Upper lobe of left lung (tissue), 6 donors: ENCODE results near the gene CCL2. TPM values are rescaled to one million over a fixed set of nuclear protein-coding genes. Genes with fewer than 3 reads are reported as not detected.

ENCODE experiments used
- ATAC-seq, 2 donors: fragments of 200-7000 bp; cut with Tn5 transposase; one replicate each; pipeline ENCODE4 v1.9.1; 2022; ENCODE audit warnings: mild to moderate bottlenecking in 2 of 2, moderate library complexity in 2 of 2; ENCODE audit not compliant: low FRiP score in 2 of 2
- DNase-seq, 2 donors: peaks; one replicate each; pipeline ENCODE4 v3.0.0-alpha.2; 2019 to 2020
- H3K27ac ChIP-seq, 4 donors: fragments of 200-600 bp; sonication (generic); one replicate each; pipeline ENCODE4 v1.5.1; 2016 to 2019
- H3K27me3 ChIP-seq, 4 donors: fragments of 200-600 bp; sonication (generic); one replicate each; pipeline ENCODE4 v1.5.1; 2017 to 2019
- H3K36me3 ChIP-seq, 4 donors: fragments of 200-600 bp; sonication (generic); one replicate each; pipeline ENCODE4 v1.5.1; 2016 to 2019
- H3K4me1 ChIP-seq, 4 donors: fragments of 200-600 bp; sonication (generic); one replicate each; pipeline ENCODE4 v1.5.1; 2018 to 2019
- H3K4me3 ChIP-seq, 4 donors: fragments of 200-600 bp; sonication (generic); one replicate each; pipeline ENCODE4 v1.5.1; 2017 to 2019; ENCODE audit warnings: mild to moderate bottlenecking in 2 of 4, moderate library complexity in 1 of 4
- H3K9me3 ChIP-seq, 4 donors: fragments of 200-600 bp; sonication (generic); one replicate each; pipeline ENCODE4 v1.5.1; 2018 to 2019
- EP300 ChIP-seq, 4 donors: sonication (generic); formaldehyde crosslinking; IDR thresholded peaks; one replicate each; pipeline ENCODE4 v1.5.1; 2017; ENCODE audit warnings: antibody characterized with exemption in 4 of 4, control low read depth in 2 of 4
- POLR2A ChIP-seq, 4 donors: fragments of 450-650 bp; IDR thresholded peaks; one replicate each; pipeline ENCODE4 v1.5.1; 2016 to 2017; ENCODE audit warnings: antibody characterized with exemption in 4 of 4, mild to moderate bottlenecking in 2 of 4
- POLR2AphosphoS5 ChIP-seq, 2 donors: sonication (generic); formaldehyde crosslinking; IDR thresholded peaks; one replicate each; pipeline ENCODE4 v1.5.1; 2017; ENCODE audit warnings: antibody characterized with exemption in 2 of 2
- WGBS, 2 donors: methylation state at CpG; one replicate each; pipeline ENCODE4 v1.1.5; 2017 to 2018; 5-methylcytosine and 5-hydroxymethylcytosine counted together
- total RNA-seq, 6 donors: library from RNA; depleted of rRNA in 4 of 6; stranded (reverse); fragments of >200 nt in 4 of 6; gene quantifications; one replicate each; pipeline versions ENCODE4 v1.1.0 to v1.2.1, GENCODE V29; 2016 to 2021
- TF ChIP-seq, protein P1 (sequence below), 6 experiments: fragments of 450-650 bp in 4 of 6; fragments of 200-600 bp in 2 of 6; sonication (generic) in 2 of 6; IDR thresholded peaks; one replicate each; pipeline ENCODE4 v1.5.1; 2016 to 2019; ENCODE audit warnings: antibody characterized with exemption in 6 of 6
- donor health status: DM: no; HTN: no; CAD: no; lungs with moderate emphysema.
- donor health status: DM: no; HTN: yes; CAD: no; lungs with severe emphysema.

CCL2 gene
- total RNA-seq, 6 donors from 2014 or later: 11.5 to 100.0 (median 15.6) TPM

GRCh38 chr17:34243364-34244320 is 11.4 kb upstream of the CCL2 start:
- TF ChIP-seq EP300 (IDR thresholded peaks at IDR 0.05) (no peak), POLR2AphosphoS5 (IDR thresholded peaks at IDR 0.05) (no peak), POLR2A (IDR thresholded peaks at IDR 0.05) (no peak)
- TF ChIP-seq, protein P1, sequence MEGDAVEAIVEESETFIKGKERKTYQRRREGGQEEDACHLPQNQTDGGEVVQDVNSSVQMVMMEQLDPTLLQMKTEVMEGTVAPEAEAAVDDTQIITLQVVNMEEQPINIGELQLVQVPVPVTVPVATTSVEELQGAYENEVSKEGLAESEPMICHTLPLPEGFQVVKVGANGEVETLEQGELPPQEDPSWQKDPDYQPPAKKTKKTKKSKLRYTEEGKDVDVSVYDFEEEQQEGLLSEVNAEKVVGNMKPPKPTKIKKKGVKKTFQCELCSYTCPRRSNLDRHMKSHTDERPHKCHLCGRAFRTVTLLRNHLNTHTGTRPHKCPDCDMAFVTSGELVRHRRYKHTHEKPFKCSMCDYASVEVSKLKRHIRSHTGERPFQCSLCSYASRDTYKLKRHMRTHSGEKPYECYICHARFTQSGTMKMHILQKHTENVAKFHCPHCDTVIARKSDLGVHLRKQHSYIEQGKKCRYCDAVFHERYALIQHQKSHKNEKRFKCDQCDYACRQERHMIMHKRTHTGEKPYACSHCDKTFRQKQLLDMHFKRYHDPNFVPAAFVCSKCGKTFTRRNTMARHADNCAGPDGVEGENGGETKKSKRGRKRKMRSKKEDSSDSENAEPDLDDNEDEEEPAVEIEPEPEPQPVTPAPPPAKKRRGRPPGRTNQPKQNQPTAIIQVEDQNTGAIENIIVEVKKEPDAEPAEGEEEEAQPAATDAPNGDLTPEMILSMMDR (IDR thresholded peaks at IDR 0.05): no peak
- 66 to 72% methylated on average over 7 of the region's 7 CpGs for WGBS, 2 donors
- H3K27ac ChIP-seq: peak overlapping the region in 3 of 4 donors; percentile 65 to 80 (median 77)
- ATAC-seq (no peak), DNase-seq (no peak)
- peaks cover 54 to 63% (median 59%) of the 10 kb centered on the region in 4 donors for H3K4me1 ChIP-seq
- no peak overlapping the region for H3K4me3 ChIP-seq
- no peaks in the 10 kb centered on the region for H3K36me3 ChIP-seq
- H3K27me3 ChIP-seq: no peaks in the 10 kb centered on the region
- H3K9me3 ChIP-seq: no peaks in the 10 kb centered on the region

- peaks cover 67 to 74% (median 68%) of the 10 kb centered on the region in 4 donors for H3K4me1 ChIP-seq
Measured at GRCh38 chr17:34245351-34245905, 9.7 kb upstream of the CCL2 start.

GRCh38 chr17:34246446-34246845 is 8.6 kb upstream of the CCL2 start:
- no peaks in the 10 kb centered on the region for H3K27me3 ChIP-seq
- no peaks in the 10 kb centered on the region for H3K9me3 ChIP-seq
- DNase-seq: peak in 1 of 2 donors; percentile 31
- TF ChIP-seq POLR2A (IDR thresholded peaks at IDR 0.05): no peak
- TF ChIP-seq POLR2AphosphoS5 (IDR thresholded peaks at IDR 0.05): no peak
- TF ChIP-seq EP300 (IDR thresholded peaks at IDR 0.05): no peak
- TF ChIP-seq, protein P1 (IDR thresholded peaks at IDR 0.05): no peak
- H3K36me3 ChIP-seq: no peaks in the 10 kb centered on the region
- WGBS, 2 donors: 50 to 60% methylated on average over 1 of the region's 1 CpG
- H3K4me1 ChIP-seq: peaks cover 64 to 70% (median 68%) of the 10 kb centered on the region in 4 donors
- ATAC-seq: peak in 1 of 2 donors; percentile 66
- peak overlapping the region; percentile 53 to 62 (median 55) for H3K27ac ChIP-seq
- H3K4me3 ChIP-seq: no peak overlapping the region

More at GRCh38 chr17:34245351-34245905, 9.7 kb upstream of the CCL2 start:
- no peak for ATAC-seq
- H3K27ac ChIP-seq: peak overlapping the region in 2 of 4 donors; percentile 53 to 62
- H3K9me3 ChIP-seq: no peaks in the 10 kb centered on the region
- no peak for DNase-seq
- H3K36me3 ChIP-seq: no peaks in the 10 kb centered on the region
- no peak overlapping the region for H3K4me3 ChIP-seq
- 72 to 81% methylated on average over 6 of the region's 6 CpGs for WGBS, 2 donors
- H3K27me3 ChIP-seq: no peaks in the 10 kb centered on the region
- TF ChIP-seq POLR2A (IDR thresholded peaks at IDR 0.05) (no peak), POLR2AphosphoS5 (IDR thresholded peaks at IDR 0.05) (no peak), EP300 (IDR thresholded peaks at IDR 0.05) (no peak)
- TF ChIP-seq, protein P1 (IDR thresholded peaks at IDR 0.05): no peak

- DNase-seq: no peak
- no peak for ATAC-seq
Measured at GRCh38 chr17:34246881-34247280, 8.2 kb upstream of the CCL2 start.

More at GRCh38 chr17:34246881-34247280, 8.2 kb upstream of the CCL2 start:
- H3K27ac ChIP-seq: peak overlapping the region; percentile 53 to 62 (median 55)
- no peaks in the 10 kb centered on the region for H3K36me3 ChIP-seq
- no peaks in the 10 kb centered on the region for H3K27me3 ChIP-seq
- TF ChIP-seq POLR2AphosphoS5 (IDR thresholded peaks at IDR 0.05) (no peak), EP300 (IDR thresholded peaks at IDR 0.05) (no peak), POLR2A (IDR thresholded peaks at IDR 0.05) (no peak)
- TF ChIP-seq, protein P1 (IDR thresholded peaks at IDR 0.05): no peak
- WGBS, 2 donors: 72 to 83% methylated on average over 3 of the region's 3 CpGs
- no peak overlapping the region for H3K4me3 ChIP-seq
- H3K9me3 ChIP-seq: no peaks in the 10 kb centered on the region
- H3K4me1 ChIP-seq: peaks cover 64 to 70% (median 68%) of the 10 kb centered on the region in 4 donors
